GM04503 (cell line): ENCODE data around the gene OR6B1.
"Not testable (repeated sequence)": the region's sequence is repeated elsewhere in the genome, so short reads cannot be mapped to it uniquely, and the experiment has no call there.

Experiments used
- DNase-seq: peaks from one replicate; pipeline ENCODE4 v3.0.0-alpha.2; 2012; ENCODE audit warnings: low read depth

The OR6B1 gene

DNA sequence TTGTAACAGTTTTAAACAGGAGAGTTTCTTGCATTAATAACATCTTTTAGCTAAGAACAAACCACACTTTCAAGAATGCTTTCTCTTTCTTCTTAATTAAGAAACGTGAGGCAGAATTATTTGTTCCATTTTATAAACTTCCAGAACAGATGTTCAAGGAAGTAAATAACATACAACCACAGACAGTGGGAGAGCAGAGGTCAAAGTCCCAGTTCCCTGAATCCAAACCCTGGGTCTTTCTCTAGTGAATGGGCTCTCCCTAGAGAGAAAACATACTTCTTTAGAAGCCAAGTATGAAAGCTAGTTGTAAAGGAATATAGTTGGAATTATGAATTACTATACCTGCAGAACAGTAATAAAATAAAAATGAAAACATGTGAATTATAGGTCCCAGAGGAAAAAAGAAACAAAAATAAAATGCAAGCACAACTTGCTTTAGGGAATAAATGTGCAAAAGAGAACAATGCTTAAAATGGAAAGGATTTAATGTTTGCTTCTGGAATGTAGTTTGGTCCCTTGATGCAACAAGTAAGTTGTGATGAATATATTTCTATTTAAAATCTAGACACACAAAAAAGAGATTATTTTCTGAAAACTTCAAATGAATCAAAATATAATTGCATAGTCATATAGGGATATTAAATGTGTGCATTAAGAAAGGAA lies 6.0 kb downstream of the OR6B1 start:
- DNase-seq, result no peak

- no peak for DNase-seq
These were observed 6.5 kb downstream of the OR6B1 start for GRCh38 chr7:144006692-144007042.

GRCh38 chr7:144009361-144009760 lies 9.2 kb downstream of the OR6B1 start:
- DNase-seq, result no peak

GRCh38 chr7:144010061-144010460 lies 9.9 kb downstream of the OR6B1 start:
- DNase-seq, result not testable (repeated sequence)

GRCh38 chr7:144010821-144011220 lies 10.7 kb downstream of the OR6B1 start:
- not testable (repeated sequence) for DNase-seq

- DNase-seq, result no peak
These were observed 11.5 kb downstream of the OR6B1 start for GRCh38 chr7:144011458-144012230.

DNA sequence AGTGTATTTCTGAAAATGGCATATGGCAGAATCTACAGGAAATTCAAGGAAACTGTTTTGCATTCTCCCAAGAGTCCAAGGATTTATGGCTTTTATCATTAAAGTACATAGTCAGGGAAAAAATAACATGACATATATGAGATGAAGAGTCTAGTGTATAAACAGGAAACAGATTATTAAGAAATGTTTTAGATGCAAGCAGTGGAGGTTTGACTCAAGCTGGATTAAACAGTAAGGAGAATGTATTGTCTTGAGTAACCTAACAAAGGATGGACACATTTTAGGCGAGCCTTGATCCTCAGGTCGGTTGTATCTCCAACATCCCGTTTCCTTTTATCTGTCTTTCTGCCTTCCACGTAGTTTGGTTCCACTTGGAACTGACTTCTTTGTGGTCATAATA lies 17.9 kb downstream of the OR6B1 start:
- DNase-seq, result no peak

- peak; percentile 50 for DNase-seq
These were observed 19.3 kb downstream of the OR6B1 start for GRCh38 chr7:144019457-144019856.

DNA sequence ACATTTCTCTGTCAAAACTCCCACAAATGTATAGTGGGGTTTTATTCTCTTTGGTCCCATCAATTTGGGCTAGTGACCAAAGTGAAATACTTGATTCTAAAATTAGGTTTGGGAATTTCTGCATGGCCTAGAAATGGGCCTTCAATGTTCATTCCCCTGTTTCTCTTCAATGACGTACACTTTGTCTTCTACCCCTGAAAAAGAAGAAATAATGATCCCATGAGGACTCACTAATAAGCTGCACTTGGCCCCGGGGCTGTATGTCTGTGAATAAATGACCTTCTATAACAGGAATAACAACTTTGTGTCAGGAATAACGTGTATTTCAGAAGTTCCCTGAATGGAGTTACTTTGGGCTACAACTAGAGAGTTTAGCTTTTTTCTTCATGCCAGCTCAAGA lies 20.2 kb downstream of the OR6B1 start:
- no peak for DNase-seq

DNA sequence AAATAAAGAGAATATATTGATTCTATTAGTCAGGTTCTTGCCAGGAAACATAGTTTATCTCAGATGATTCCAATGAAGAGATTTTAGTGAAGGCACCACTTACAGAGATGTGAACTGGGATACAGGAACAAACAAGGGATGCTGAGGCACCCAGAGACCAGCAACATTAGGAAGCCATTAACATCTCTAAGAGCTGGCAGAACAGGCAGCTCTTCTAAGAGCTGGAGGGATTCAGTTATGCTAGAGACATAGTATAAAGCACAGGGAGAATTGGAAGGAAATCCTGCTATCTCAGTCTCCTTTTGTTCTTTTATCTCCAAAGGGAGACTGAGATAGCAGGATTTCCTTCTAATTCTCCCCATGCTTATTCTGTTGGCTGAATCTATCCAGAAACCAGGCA lies 22.0 kb downstream of the OR6B1 start:
- DNase-seq, result no peak

GRCh38 chr7:144023171-144023827 lies 23.2 kb downstream of the OR6B1 start:
- DNase-seq, result no peak

- DNase-seq, result no peak
These were observed 24.1 kb downstream of the OR6B1 start for GRCh38 chr7:144024213-144024612.

DNA sequence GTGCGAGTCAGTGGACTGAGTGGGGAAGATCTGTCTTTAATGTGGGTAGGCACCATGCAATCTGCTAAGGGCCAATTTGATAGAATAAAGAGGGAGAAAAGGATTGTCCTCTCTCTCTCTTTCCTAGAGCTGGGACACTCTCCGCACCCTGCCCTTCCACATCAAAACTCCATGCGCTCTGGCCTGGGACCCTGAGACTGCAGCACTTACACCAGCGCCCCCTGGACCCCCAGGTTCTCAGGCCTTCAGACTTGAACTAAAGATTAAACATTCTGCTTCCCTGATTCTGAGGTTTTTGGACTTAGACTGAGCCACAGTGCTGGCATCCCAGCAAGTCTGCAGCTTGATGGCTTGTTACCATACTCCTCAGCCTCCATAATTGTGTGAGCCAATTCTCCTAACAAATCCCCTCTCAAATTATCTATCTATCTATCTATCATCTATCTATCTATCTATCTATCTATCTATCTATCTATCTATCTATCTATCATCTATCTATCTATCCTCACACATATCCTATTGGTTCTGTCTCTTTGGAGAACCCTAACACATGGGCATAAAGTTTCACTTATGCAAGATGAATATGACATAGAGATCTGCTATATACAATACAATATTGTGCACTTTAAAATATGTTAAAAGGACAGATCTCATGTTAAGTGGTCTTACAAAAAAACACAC lies 26.2 kb downstream of the OR6B1 start:
- DNase-seq, result no peak

DNA sequence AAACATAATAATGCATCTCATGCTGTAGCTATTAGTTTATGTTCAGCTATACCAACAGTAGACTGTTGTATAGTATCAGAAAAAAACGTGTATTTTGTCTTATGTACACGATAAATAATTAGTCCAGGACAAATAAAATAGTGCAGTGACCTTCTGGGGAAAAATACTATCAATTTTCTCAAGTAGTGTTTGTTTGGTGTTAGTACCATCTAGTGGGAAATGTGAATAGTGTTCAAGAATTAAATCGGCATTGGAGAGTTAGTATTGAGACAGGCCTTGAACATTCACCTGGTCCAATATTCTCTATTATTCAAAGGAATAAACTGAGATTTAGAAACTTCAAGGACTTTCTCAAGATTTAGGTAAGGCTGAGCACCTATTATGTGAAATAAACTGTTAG lies 26.9 kb downstream of the OR6B1 start:
- no peak for DNase-seq

- no peak for DNase-seq
These were observed 27.9 kb downstream of the OR6B1 start for GRCh38 chr7:144027974-144028373.

- DNase-seq, result no peak
These were observed 28.4 kb downstream of the OR6B1 start for GRCh38 chr7:144028547-144028946.

DNA sequence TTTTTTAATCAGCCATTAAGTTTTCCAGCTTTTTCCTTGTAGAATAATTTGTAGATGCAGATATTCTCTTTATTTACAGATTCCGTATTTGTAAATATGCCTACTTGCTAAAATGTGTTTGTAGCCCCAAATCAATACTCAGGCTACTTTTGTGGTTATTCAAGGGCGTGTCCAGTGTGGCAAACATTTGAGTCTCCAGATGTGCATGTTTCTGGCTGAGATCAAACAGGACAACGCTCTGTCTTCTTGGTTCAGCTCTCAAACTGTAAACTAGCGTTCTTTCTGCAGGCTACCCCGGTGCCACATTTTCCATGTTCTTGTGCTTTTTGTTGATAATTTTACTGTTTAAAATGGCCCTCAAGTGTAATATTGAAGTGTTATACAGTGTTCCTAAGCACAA lies 32.4 kb downstream of the OR6B1 start:
- no peak for DNase-seq

- DNase-seq, result no peak
These were observed 33.0 kb downstream of the OR6B1 start for GRCh38 chr7:144032985-144033709.

GRCh38 chr7:144035385-144035784 lies 35.3 kb downstream of the OR6B1 start:
- DNase-seq, result no peak

DNA sequence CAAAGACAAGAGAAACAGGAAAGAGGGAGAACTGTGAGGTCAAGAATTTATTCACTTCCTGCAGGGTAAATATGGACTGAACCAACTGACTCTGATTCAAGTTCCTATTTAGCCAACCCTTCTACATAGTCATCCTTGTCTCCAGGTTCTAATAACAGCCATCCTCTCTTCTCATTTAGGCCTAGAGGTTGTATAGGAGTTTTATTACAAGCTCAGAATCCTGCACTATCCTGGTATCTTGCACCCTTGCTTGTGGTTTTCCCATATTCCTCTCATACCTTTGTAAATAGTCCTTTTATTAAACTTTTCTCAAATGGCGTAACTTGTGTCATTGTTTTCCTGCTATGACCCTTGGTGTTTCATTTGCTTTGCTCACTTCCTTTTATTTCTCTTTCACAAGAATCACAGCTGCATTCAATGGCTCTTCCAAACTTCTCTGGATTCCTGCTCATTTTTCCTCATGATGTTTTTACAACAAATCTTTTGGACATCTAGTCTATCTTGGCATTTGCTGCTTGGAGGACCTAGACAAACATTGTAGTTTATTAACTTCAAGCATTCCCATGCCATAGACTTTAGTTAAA lies 36.3 kb downstream of the OR6B1 start:
- DNase-seq, result no peak

GRCh38 chr7:144037414-144038035 lies 37.4 kb downstream of the OR6B1 start:
- DNase-seq, result no peak
